ENCODE data around the gene DNM1.
A peak's percentile ranks its signal among the peaks of the same experiment; 100 is the strongest.
"Not testable (repeated sequence)": the region's sequence is repeated elsewhere in the genome, so short reads cannot be mapped to it uniquely, and the experiment has no call there.

Gene DNM1

DNA sequence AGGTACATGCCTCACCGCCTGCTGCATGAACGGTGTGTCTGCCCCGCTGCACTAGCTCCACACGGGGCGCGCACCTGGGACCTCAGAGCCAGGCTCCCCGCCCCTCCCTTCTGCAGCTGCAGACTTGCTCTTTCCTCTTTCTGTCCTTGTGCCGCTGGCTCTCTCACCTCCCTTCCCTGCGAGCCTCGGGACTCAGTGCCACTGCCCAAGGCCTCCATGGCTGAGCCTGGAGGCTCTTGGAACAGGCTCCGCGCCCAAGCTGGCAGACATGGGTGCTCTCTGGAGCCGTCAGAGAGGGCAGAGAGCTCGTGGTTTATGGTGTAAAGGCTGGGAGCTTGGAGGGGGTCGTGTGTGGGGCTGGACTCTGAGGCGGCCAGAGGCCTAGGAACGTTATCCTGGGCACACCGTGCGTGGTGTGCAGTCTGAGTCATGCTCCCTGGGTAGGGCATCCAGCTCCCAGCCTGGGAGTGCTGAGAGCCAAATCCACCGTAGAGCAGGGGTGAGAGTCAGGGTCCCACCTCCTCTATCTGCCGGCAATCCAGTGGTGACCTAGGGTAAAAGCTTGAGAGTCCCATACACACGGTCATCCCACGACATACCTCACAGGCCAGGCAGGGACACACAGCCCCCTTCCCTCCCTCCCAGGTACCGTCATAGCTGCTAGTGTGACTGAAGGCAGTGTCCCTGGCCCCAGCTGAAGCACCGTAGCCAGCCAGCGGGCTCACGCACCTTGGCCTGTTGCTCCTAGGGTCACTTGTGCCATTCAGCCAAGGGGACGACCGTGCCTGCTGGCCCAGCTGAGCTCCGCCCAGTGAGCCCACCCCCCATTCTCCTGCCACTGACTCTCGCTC is 50.2 kb downstream of the DNM1 start:
- DNase-seq: no peak

DNA sequence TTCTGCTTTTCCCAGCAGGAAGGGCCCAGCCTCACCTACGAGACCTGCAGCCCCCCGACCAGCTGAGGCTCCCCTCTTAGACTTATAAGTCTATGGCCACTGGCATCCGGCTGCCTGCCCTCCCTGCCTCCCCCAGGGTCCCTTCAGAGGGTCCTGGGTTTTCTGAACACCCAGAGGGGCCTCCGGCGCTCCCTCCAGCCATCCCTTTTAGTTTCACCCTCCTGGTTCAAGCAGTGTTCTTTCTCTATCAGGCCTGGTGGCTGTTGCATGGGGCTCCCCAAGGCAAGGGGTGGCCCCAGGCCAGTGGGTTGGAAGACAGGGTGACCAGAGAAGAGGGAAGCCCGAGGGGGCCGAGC is 50.8 kb downstream of the DNM1 start:
- no peak for DNase-seq

DNA sequence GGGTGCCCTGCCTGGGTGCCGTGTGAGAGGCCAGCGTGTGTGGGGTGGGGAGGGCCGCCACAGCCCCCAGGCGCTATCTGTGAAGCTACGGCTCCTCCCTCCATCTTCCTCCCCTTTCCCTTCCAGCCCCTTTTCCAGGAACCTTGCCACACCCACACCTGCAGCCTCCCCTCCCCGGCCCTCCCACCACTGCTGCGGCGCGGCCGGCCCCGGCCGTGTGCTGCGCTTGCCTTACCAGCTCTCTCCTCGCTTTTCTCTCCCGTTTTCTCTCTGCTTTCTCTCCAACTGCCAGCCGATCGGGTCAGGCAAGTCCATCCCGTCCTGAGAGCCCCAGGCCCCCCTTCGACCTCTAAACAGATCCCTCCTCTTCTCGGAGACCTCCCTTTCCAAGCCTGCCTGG is 51.2 kb downstream of the DNM1 start:
- no peak for DNase-seq

DNA sequence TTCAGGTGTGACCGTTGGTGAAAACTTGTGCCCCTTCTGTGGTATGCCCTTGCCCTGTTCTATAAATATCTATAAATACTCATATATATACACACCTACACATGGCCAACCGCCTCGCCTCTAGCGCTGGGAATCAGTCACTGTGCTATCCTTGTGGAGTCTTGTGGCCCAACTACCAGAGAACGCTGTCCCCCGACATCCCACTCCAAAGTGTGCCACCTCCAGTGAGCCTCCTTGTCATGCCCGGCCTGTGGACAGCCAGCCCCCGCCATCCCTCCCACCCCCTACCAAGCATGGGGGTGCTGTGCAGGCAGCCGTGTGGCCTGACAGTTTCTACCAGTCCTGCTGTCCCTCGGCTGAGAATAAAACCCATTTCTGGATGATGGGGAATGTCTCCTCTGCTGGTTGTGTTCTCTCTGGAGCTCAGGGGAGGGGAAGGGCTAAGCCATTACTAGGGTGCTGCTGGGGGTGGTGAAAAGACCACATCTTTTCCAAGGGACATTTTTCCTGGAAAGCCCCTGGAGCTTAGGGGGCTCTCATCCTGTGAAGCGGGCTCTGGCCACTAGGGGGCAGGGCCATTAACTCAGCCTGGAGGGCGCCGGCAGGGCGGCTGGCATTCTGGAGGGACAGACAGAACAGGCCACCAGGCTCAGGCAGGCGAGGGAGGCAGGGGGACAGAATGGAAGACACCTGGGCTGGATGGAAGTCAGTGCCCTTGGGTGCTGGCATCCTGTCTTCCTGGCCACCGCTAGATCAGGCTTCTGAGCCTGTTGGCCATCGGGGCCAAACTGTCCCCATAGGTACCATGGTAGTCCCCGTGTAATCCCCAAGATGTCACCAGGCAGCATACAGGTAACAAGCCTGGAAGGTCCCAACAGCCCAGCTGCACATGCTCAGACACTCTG is 51.9 kb downstream of the DNM1 start:
- DNase-seq: peak; percentile 39

DNA sequence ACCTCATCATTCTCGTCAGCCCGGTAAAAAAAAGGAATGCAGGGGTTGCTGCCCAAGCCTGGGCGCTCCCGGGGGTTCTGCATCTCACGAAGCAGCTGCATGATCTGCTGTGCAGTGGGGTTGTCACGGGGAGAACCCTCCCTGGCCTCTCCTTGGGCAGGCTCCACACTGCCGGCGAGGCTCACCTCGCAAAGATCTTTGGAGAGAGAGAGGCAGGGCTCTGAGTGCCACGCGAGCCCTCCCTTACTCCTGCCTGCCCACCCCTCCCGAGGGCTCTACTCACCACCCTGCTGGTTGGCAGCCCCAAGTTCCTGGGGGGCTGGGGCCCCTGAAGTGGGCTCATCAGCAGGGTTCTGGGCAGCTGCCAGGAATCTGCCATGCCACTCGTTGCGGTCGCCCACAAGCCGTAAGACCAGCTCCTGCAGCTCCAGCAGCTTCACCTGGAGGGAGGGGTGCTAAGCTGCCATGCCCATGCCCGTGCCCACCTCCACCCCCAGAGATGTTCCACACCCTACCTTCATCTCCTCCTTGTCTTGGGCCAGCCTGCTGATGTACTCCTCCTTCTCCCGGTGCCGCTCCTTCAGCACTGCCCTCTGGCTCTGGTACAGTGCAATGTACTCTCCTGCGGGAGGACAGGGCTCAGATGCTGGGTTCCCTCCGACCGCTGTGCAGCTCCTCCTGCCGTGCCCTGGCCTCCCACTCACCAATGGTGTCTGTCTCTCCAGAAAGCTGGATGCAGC is 54.1 kb downstream of the DNM1 start:
- DNase-seq: no peak

DNA sequence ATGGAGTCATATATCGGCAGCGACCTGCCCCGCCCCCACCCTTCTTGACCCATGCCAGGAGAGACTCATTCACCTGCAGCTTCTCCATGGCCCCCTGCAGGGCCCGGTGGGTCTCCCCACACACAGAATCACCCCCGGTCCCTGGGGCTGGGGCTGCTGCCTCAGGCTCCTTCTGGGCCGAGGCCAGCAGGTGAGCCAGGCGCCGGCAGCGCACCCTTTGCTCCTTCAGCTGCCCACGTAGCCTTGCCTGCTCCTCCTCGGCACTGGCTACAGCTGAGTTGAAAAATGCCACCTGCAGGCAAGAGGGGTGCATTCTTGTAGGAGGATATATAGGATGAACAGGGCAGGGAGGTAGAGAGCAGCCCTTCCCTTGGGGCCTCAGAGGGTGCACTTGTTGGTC is 54.7 kb downstream of the DNM1 start:
- no peak for DNase-seq

DNA sequence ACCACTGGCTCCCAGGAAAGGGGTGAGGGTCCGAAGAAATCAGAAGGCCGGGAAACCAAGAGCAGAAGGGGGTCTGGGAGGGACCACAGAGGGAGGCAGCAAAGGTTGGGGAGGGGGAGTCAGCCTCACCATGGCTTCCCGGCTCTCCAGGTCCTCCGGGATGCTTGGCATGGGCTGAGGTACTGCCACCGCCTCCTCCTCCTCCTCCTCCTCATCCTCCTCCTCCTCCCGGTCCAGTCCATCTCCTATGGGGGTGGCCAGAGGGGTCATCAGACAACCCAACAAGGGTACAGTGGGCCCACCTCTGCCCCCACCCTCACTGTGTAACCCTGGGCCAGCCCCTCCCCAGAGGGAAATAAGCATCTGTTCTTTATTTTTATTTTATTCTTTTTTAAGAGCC is 55.1 kb downstream of the DNM1 start:
- DNase-seq: no peak

DNA sequence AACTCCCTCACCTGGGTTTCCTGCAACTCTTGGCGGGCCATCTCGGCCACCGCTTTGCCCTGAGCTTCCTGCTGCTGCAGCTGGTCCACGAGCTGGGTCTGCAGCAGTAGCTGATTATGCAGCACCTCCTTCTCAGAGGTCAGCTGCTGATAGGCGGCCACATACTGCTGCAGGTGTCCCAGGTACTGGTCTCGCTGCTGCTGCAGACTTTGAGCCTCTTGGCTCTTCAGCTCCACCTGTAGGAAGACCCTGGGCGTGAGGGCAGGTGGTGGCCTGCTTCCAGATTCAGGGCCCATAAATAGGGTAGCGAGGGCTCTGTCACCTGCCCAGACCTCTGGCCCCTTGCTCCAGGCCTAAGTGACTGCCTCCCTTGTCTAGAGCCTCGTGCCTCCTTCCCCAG is 56.0 kb downstream of the DNM1 start:
- DNase-seq: no peak

DNA sequence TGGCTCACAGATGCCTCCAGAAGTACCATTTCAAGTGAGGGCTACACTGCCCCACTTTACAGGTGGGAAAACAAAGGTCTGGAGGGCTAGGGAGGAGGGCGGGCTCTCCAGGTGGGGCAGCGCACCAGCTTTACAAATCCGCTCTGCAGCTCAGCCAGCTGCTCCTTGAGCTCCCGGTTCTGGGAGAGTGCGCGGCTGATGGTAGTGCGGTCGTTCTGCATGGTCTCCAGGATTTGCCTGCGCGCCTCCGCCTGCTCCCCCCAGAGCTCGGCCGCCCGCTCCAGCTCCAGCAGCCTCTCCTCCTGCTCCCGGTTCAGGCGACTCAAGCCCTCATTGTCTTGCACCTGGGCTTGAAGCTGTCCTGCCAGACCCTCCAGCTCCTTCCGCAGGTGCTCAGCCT is 57.2 kb downstream of the DNM1 start:
- no peak for DNase-seq

DNA sequence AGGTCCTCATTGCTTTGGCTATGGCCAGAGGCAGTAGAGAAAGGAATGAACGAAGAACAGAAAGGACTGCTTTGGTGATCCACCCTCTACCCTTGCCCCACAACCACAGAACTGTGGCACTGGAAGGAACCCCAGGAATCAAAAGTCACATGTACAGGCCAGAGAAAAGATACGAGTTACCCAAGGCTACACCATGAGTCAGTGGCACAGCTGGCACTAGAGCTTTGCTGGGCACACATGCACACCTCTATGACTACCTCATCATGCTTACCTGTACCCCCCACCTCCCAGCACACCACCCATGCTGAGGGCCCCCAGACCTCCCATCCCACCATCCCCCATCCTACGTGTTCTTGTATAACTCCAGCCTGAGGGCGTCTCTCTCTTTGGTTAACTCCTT is 59.5 kb downstream of the DNM1 start:
- no peak for DNase-seq

DNA sequence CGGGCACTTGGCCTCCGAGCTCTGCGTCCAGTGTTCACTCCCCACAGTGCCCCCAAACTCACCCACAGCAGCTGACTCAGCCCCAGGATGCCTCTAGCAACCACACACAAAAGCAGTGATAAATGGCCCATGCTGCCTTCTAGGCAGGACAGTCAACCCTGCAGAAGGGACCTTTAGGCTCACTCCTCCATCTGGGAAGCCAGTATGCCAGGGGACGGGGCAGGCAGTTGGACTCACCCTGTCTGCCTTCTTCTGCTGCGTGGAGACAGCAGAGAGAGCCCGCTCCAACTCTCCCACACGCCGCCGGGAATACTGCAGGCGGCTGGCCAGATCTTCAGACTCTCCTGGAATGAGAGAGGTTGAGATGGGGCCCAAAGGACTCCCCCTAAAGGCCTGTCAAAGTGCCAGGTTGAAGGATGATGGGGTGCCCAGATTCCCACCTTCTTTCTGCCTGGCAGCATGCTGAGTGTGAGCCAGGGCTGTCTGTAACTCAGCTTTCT is 62.2 kb downstream of the DNM1 start:
- no peak for DNase-seq

DNA sequence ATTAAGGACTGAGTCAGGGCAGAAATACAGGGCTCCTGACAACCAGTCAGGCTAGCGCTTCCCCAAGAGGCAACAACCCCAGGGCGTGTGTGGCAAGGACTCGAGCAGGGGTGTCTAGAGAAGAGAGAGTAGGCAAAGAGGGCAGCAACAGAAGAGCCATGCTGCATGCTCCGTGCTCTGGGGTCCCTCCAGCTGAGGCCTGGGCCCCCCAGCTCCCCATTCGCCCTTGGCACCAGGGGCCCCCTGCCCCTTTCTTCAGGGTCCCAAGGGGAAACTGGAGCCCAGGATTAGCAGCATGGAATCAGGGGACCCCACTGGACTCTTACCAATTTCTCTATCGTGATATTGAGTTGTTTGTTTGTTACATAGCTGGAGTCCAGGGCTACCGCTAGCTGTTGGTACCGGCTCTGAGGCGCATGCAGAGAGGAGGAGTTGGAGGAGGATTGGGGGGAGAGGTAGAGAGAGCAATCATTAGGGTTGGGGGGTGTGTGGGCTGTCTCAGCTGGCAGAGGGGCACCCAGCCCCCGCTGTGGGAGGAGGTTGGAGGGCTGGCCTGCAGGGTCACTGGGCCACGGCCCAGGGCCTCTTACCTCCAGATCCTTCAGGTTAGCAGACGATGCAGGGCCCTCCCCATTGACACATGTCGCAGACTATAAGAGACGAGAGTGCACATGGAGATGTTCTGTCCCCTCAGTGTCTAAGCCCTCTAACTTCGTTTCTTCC is 63.9 kb downstream of the DNM1 start:
- no peak for DNase-seq

DNA sequence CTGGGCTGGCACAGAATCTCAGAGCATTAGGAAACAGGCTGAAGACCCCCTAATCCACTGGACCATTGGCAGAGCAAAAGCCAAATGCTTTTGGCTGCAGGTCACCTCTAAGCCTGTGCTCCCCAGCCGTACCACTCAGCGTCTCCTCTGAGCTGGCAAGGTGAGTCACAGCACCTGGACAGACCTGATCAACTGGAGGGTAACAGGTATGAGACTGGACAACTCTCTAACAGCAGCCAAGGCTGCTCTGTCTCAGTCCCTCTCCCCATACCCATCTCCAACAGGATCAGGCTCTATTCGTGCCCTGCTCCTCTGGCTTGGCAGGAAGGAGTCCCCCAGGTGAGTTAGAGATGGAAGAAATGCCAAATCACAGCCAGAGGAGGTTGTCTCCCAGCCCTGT is 67.9 kb downstream of the DNM1 start:
- DNase-seq: no peak

DNA sequence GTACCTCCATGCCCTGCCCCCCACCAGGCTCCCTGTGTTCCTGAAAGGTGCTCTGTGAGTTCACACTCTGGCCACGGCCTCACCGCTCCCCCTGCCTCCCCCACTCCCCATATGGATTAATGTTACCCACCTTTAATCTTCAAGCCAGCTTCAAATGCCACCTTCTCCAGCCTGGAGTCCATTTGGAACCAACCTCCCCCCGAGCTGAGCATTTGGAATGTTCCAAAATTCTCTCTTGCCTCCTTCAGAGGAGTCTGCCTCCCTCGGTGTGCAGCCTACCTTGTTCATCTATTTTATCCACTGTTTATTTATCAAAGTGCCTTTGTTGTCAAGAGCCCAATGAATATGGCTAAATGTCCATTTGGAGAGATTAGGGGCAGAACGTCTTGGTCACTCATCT is 68.3 kb downstream of the DNM1 start:
- no peak for DNase-seq

DNA sequence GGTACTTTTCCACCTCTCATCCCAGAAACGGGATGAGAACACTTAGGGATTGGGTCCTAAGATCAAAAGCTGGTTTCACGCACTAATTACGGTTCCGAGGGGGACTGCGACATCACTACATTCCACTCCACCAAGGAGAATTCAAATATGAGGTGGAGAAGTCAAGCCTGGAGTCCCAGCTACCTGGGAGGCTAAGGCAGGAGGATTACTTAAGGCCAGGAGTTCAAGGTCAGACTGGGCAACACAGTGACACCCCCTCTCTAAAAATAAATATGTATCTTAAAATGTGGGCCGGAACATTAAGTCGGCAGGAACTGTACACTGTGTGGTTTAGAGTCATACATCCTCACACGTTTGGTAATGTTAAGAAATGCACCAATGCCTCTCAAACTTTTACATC is 71.1 kb downstream of the DNM1 start:
- no peak for DNase-seq

DNA sequence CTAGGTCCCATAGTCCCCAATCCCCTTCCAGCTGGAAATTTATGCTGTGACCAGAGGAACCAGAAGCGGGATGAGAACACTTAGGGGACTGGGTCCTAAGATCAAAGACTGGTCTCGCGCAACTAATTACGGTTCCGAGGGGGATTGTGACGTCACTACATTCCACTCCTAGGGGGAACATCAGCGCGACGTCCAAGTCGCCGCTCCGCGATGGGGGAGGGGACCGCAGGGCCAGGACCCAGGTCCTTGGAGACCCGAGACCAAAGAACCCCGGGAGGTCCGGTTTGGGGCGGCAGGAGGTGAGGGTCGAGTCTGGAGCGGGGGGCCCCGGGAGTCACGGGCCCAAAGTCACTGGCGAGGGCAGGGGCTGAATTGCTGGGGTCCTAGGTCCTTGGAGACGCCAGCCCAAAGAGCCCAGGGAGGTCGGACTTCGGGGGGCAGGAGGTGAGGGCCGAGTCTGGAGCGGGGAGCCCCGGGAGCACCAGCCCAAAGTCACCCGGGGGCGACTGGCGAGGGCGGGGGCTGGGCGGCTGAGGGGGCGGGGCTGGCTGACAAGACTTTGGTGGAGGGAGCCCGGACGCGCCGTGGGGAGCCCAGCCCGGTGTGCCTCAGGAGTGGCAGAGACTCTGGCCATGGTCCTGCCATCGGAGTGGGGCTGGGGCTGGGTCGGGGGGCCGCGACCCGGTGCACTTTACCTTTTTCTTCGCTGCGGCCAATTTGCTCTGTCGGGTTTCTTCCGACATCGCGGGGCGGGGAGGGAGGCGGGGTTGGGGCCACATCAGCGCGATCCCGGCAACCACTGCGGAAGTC is 72.2 kb downstream of the DNM1 start, which contains the start of gene GOLGA2:
Gene GOLGA2, minus strand, starts transcription at position 810 of the 810 bp plus-strand sequence. Its CDS starts 31 bp downstream, at position 779.
- no peak for DNase-seq

DNA sequence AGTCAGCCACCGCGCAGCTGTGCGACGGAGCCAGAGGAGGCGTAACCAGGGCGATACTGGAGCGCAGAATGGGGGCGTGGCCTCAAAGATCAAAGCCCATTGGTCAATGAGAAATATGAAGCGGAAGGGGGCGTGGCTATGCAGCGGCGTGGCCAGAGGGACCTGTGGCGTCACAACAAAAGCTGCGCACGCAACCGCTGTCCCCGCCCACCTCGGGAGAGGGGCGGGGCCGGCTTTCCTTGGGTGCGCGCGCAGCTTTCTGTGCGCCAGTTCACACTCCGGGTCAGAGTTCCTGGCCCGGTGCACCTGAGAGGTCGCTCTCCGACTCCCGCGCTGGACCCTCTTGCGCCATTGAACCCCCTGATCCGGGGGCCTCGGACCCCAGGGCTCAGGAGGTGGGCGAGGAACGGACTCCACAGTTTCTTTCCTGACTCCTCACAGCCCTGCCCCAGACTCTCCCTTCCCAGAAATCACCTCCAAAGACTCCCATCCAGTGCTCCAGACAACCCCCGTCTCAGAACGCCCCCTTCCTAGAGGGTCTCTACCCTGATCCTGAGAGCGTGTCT is 72.9 kb downstream of the DNM1 start, which contains the start of gene SWI5:
Gene SWI5, plus strand, starts transcription at position 269 of the 566 bp plus-strand sequence.
- peak; percentile 100 for DNase-seq

DNA sequence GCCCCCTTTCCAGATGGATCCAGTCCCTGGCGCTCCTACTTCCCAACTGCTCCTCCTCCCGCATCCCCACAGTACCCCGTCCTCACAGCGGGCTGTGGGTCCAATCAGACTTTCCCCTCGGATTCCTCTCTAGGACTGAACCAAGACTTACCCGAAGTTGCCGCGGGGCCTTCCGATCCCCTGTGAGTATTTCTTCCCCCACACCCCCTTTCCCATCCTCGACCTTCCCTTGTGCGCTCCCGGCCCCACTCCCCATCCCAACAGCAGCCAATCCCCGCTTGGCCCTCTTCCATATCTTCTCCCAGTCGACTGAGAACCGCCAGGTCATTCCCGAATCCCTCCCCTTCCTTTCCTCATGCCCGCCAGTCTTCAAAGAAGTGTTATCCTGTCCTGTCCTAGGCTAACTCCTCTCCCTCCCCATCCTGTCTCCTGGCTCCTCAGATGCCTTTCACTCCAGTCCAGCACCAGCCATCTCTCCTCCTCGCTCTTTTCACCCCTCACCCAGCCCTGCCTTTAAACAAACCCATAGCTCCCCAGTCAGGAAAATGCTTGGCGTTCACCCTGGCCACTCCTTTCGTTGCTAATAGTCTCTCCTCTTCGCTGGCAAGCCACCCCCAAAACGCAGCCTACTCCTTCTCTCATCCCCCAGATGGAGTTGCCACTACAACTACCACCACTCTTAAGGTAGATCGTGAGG is 73.5 kb downstream of the DNM1 start:
- DNase-seq: no peak

DNA sequence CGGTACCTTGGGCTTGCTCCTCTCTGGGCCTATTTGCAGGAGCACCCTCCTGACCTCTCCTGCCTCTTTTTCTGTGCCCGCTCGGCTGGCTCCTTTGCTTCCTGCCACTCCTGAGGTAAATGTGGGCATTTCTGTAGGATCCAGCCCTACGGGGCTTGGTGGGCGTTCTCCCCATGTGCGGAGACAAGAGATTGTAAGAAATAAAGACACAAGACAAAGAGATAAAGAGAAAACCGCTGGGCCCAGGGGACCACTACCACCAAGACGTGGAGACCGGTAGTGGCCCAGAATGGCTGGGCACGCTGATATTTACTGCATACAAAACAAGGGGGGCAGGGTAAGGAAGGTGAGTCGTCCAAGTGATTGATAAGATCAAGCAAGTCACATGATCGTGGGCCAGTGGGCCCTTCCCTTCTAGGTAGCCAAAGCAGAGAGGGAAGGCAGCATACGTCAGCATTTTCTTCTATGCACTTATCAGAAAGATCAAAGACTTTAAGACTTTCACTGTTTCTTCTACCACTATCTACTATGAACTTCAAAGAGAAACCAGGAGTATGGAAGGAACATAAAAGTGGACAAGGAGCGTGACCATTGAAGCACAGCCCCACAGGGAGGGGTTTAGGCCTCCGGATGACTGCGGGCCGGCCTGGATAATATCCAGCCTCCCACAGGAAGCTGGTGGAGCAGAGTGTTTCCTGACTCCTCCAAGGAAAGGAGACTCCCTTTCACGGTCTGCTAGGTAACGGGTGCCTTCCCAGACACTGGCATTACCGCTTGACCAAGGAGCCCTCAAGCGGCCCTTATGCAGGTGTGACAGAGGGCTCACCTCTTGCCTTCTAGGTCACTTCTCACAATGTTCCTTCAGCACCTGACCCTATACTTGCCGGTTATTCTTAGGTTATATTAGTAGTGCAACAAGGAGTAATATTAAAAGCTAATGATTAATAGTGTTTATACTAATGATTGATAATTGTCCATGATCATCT is 76.2 kb downstream of the DNM1 start:
- DNase-seq: not testable (repeated sequence)
